GM18868 (cell line): Measurements from ENCODE around the gene RBM5.

Experiments used
- ATAC-seq: cut with Tn5 transposase; IDR thresholded peaks from one replicate; pipeline ENCODE4 v1.9.1; 2021; ENCODE audit warnings: mild to moderate bottlenecking, moderate library complexity; ENCODE audit not compliant: unreplicated experiment

Gene RBM5

DNA sequence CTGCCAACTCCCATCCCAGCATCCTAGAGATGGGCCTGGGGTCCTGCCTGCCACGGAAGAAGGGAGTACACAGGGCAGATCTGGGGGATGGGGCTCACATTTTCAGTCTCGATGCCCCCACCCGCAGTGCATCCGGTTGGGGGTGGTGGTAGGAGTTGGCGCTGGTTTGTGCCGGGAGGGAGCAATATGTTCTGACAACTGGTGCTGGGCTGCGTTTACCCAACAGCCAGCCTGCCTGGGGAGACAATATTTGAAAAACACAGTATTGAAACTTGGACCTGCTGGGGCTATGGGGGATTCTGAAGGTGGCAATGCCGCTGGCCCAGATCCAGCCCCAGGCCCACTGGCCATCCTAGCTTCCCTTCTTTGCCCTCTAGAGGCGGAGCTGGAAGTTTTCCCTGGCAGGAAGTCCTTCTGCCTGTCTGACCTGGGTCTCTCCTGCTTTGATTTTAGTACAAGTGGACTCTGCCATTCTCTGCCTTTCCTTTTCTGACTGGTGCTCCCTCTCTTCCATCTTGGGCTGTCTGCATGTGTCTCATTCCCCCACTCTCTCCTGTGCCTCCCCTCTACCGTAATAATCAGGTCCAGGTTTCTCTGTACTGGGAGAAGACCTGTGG is 69.9 kb downstream of the RBM5 start:
- no peak for ATAC-seq

- no peak for ATAC-seq
Observed at GRCh38 chr3:50160561-50160983, 71.9 kb downstream of the RBM5 start.

DNA sequence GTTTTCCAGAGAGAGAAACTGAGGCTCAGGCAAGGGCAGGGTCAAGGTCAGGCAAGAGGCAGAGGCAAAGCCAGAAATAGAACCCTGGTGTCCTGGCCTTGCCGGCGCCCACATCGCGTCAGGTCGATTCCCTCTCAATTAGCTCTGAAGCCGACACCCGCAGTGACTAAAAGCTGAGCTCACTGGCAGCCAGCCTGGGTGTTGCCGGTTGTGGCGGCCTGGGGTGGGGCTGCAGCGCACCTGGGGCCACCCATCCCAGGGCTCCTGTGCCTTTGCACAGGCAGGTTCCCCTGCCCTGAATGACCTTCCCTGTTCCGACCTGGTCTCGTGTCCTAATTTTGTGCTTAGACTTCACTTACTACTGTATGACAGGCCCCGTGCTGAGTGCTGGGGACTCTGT is 72.6 kb downstream of the RBM5 start:
- no peak for ATAC-seq

DNA sequence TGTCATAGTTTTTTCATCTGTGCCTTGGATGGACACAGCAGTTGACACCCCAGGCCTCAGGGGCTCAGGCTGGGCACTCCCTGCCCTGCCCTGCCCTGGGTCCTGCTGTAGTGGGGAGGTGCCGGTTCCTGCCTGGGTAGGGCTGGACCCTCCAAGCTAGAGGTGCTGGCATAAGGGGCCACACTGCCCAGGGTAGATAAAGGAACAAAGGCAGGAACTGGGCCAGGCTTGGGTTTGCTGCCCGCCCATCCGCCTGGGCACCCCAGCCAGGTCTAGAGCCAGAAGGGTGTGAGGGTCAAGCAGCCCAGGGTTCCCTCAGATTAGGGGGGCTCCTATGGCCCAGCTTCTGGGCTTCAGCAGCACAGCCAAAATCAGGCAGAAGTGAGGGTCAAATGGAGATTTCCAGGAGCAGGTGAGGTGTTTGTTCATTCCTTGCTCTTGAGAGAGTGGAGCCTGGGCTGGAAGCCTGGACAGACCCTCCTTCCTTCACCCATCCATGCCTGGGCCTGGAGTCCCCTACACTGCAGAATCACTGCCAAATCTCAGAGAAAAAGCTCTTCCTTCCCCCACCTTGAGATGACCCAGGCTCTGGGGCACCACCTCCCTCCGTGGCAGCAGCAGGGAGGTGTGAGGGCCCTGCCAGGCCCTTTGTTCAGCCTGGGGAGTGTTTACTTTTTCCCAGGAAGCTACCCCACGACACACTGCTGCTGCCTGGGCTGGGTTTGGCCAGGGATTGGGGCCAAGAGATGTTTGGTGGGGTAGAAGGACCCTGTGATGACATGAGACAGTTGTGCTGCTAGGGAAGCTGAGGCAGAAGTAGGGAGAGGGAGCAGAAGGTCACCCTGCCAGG is 73.5 kb downstream of the RBM5 start:
- no peak for ATAC-seq

- ATAC-seq = no peak
Observed at GRCh38 chr3:50163572-50164455, 75.1 kb downstream of the RBM5 start.

DNA sequence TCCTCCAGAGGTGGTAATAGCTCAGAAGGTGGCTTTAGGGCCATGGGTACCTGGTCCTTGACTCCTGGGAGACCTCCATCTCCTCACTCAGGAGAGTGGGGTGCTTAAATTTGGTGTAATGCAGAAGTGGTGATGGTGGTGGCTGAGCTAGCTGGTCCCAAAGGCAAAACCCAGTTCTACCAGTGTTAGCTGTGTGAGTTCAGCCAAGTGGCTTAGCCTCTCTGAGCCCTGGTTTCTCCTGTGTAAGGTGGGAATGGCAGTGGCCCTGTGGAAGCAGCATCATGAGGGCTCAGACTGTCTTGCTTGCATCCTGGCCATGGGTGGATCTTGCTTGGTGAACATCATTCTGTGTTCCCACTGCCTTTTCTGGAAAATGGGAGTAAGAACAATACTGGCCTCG is 75.8 kb downstream of the RBM5 start:
- no peak for ATAC-seq

DNA sequence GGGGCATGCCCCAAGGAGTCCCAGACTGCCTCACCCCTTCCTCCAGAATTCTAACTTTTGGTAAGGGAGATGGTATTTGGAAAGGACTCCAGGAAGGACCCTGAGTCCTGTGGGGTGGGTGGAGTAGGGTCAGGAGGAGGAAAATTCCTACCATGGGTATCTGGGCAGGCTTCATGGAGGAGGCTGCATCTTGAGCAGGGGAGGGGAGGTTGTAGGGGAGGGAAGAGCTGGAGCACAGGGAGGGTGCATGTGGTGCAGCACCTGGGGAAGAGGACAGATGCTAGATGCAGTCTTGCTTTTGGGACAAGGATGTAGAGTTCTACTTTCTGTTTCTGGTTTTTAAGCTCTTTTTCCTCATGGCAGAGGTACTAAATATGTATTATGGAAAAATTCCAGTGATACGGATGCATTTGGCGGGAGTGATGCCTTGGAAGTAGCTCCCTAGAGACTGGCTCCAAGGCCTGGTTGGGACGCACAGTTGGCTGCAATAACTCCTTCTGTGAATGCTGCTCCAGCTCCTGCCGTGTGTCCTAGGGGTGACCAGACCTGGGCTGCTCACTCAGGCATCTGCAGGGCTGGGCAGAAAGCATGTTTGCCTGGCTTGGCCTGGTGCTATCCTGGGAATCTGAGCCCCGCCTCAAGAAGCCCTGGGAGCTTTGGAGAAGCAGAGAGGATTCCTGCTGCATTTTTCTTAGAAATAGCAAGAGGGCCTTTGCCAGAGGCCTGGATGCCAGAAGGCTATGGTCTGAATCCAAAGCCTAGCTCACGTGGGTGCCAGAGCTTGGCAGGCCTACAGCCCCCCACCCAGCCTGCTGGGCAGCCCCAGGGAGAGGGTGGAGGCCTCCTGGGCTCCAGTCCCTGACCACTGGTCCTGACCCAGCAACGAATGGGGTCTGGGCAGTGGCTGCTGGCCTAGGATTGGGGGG is 76.5 kb downstream of the RBM5 start:
- no peak for ATAC-seq

DNA sequence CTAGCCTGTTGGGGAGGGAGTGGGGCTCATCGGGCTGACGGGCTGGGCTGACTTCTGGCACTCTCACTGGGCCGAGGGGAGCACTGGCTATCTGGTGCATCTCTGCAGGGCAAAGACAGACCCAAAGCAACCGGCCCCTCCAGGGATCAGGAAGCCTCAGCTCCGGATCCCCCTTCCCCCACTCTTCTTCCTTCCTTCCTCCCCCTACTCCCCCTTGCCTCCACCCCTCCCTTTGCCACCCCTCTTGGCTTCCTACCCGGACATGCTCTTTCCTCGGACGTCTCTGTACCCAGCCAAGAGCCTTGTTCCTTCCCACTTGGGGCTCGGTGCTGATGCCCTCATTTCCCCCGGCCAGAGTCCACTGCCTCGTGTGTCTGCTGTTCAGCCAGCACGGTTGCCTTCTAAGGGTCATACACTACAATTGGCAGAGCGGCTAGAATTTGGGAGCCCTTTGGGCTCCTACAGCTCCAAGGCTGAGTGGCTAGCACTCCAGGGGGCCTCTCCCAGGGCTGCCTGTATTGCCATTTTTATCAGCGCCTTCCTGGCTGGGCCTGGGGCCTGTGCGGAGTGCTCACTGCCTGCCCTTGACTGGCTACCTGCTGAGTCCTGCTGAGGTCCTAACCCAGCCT is 77.3 kb downstream of the RBM5 start:
- no peak for ATAC-seq

GRCh38 chr3:50166620-50167019 is 77.9 kb downstream of the RBM5 start:
- ATAC-seq = no peak

DNA sequence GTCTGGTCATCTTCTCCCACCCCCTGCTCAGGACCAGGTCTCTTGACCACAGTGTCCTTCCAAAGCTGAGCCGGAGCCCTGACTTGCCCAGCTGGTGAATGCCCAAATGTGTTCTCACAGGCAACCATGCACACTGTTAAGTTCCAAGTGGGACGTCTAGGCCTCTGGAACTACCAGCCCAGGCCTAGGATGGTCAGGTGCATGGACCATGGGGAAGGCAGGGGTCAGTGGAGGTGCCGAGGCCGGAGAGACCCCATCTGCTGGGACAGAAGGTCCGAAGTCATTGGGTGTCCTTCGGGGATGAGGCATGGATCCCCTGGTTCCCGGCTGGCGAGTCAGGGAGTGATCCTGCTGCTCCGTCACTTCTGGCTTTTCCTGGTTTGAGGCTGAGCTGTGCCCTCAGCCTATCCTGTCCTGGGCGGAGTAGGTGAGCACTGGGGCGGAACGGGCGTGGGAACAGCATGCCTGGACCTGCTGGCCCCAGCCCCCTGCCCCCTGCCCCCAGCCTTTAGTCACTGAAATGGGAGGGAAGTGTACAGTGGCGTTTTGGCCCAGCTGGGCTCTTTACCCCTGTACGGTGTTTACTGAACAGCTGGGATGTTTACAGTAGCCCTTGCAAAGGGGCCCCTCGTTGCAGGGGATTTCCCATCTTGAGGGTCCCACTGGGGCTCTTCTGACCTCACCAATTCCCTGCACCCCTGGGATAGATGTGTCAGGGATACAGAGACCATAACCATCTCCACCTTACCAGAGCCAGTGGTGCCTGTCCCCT is 78.5 kb downstream of the RBM5 start:
- no peak for ATAC-seq

DNA sequence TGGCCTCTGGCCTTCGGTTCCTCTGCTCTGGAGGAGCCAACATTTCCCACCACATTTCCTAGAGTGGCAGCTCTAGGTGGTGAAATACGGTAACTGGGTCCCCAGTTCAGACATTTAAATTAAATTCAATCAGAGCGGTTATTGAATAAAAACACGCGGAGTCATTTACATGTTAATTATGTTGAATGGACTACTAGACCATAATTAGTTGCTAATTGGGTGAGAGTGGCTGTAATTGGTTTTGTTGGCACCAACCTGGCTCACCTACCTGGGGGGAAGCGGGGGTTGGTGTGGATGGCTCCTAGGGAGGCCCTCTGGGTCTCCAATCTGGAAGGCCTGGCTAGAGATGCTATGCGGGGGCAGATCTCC is 79.1 kb downstream of the RBM5 start:
- no peak for ATAC-seq

DNA sequence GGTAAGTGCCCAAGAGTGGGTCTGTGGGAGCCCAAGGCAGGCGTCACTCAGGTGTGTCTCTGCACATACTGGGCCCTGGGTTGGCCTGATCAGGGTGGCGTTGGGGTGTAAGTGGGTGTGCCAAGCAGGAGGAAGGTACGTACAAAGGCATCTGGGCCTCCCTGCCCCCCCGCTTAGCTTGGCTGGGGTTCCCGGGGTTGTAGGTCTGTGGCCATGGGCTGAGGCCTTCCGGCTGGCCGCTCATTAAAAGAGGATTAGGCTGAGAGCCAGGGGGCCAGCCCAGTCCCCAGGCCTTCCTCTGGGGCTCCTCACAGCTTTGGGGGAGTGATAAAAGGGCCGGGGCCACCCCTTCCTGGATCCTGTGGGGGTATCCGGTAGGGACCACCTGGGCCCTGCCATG is 79.7 kb downstream of the RBM5 start:
- no peak for ATAC-seq
